ENCODE results near the gene TAAR8.

GRCh38 chr6:132551214-132551613, 1.3 kb upstream of the TAAR8 start:
- TF ChIP-seq CTCF (IDR thresholded peaks at IDR 0.05) (no peak), POLR2A (IDR thresholded peaks at IDR 0.05) (no peak), POLR2AphosphoS5 (IDR thresholded peaks at IDR 0.05; ENCODE audit: insufficient read depth in 1 of 2, low read depth in 1 of 2) (no peak)

Data from vagina (tissue), 2 donors.